GM12878 (cell line): ENCODE measurements around the gene TIMM21. TPM values are rescaled to one million over a fixed set of nuclear protein-coding genes. Genes with fewer than 3 reads are reported as not detected.

Experiments used
- ATAC-seq: fragments of 200-7000 bp; cut with Tn5 transposase; 3 replicates; pipeline ENCODE4 v1.9.1; 2020; ENCODE audit warnings: mild to moderate bottlenecking, moderate library complexity
- BruUV-seq: library from RNA; stranded (reverse); fragments of 400-500 nt; replicated peaks from 2 replicates; lab custom pipeline; 2021; lab: Mats Ljungman, UMichigan
- CTCF ChIA-PET: fragments of 300-600 bp; sonication (Branson Sonifier 250); formaldehyde crosslinking; extraction: SDS; loops from one replicate; lab custom pipeline; 2021; ENCODE audit warnings: inconsistent platforms; lab: Yijun Ruan, JAX
- POLR2A ChIA-PET: fragments of 350-600 bp; formaldehyde crosslinking; extraction: SDS; loops from one replicate; lab custom pipeline; 2021; ENCODE audit warnings: inconsistent platforms; lab: Charles Lee
- RAD21 ChIA-PET: fragments of 300-600 bp; sonication (Branson Sonifier 250); formaldehyde crosslinking; loops from one replicate; lab custom pipeline; 2023; ENCODE audit warnings: antibody characterized with exemption; ENCODE audit not compliant: unreplicated experiment; lab: Charles Lee
- SMC1A ChIA-PET: fragments of 300-600 bp; sonication (Branson Sonifier 250); formaldehyde crosslinking; loops from one replicate; lab custom pipeline; 2023; ENCODE audit not compliant: unreplicated experiment, uncharacterized antibody; lab: Charles Lee
- DNase-seq: peaks from one replicate; pipeline ENCODE4 v3.0.0-alpha.2; 2011; ENCODE audit warnings: low read depth, low spot score
- FAIRE-seq: peaks from 3 replicates; lab custom pipeline; 2011; peaks lifted over from hg19 to GRCh38; lab: Jason Lieb, UNC
- H2AFZ ChIP-seq: 2 replicates; pipeline ENCODE4 v1.6.0; 2011; ENCODE audit warnings: low read depth, low read length, control low read depth; ENCODE audit not compliant: control insufficient read depth
- H3K27ac ChIP-seq: 2 replicates; pipeline ENCODE4 v1.5.1; 2011; ENCODE audit warnings: control low read depth; ENCODE audit not compliant: control insufficient read depth, insufficient read depth
- H3K27me3 ChIP-seq, 2 experiments: replicated peaks in 1 of 2; 2 replicates each; pipeline versions ENCODE4 v1.6.0 to v1.6.1; 2011; ENCODE audit warnings: low read length in 1 of 2; ENCODE audit not compliant: control insufficient read depth in 2 of 2, insufficient read depth in 2 of 2
- H3K36me3 ChIP-seq, 2 experiments: 2 replicates each; pipeline ENCODE4 v1.5.1; 2011; ENCODE audit warnings: low read length in 1 of 2; ENCODE audit not compliant: control insufficient read depth in 2 of 2, insufficient read depth in 2 of 2
- H3K4me1 ChIP-seq: 2 replicates; pipeline ENCODE4 v1.6.1; 2011; ENCODE audit warnings: mild to moderate bottlenecking, low read length, moderate library complexity, mixed read lengths; ENCODE audit not compliant: control insufficient read depth, insufficient read depth
- H3K4me2 ChIP-seq: 2 replicates; pipeline ENCODE4 v1.6.0; 2011; ENCODE audit warnings: control low read depth; ENCODE audit not compliant: control insufficient read depth, insufficient read depth
- H3K4me3 ChIP-seq: fragments of 200-600 bp; sonication (generic); 2 replicates; pipeline ENCODE4 v1.5.1; 2016
- H3K79me2 ChIP-seq: 2 replicates; pipeline ENCODE4 v1.6.0; 2011; ENCODE audit warnings: low read length; ENCODE audit not compliant: control insufficient read depth, insufficient read depth
- H3K9ac ChIP-seq: 2 replicates; pipeline ENCODE4 v1.8.0; 2011; ENCODE audit warnings: low read length, control low read depth, mixed read lengths; ENCODE audit not compliant: control insufficient read depth, insufficient read depth
- H3K9me3 ChIP-seq: replicated peaks from 3 replicates; pipeline ENCODE4 v1.5.1; 2011; ENCODE audit warnings: mild to moderate bottlenecking, low read length; ENCODE audit not compliant: control insufficient read depth, insufficient read depth
- H4K20me1 ChIP-seq: 2 replicates; pipeline ENCODE4 v1.6.0; 2011; ENCODE audit not compliant: control insufficient read depth, insufficient read depth
- ASH2L ChIP-seq: fragments of 300-600, 200-600 bp; sonication (generic); IDR thresholded peaks from 2 replicates; pipeline ENCODE4 v1.6.1; 2017; ENCODE audit warnings: low read depth, mild to moderate bottlenecking, borderline replicate concordance
- CHD2 ChIP-seq: IDR thresholded peaks from 2 replicates; pipeline ENCODE4 v1.6.1; 2011; ENCODE audit warnings: low read depth, low read length, improper control_type of control experiment, borderline replicate concordance
- ELK1 ChIP-seq: IDR thresholded peaks from 2 replicates; pipeline ENCODE4 v1.6.1; 2012; ENCODE audit warnings: low read depth, low read length, improper control_type of control experiment
- EZH2 ChIP-seq: IDR thresholded peaks from 2 replicates; pipeline ENCODE4 v1.6.1; 2012; ENCODE audit warnings: low read depth, mild to moderate bottlenecking, control low read depth, inconsistent platforms, low read length, borderline replicate concordance; ENCODE audit not compliant: control insufficient read depth
- HDGF ChIP-seq: fragments of 450-650 bp; IDR thresholded peaks from 2 replicates; pipeline ENCODE4 v1.6.1; 2016; ENCODE audit warnings: antibody characterized with exemption
- IRF3 ChIP-seq: fragments of 450-650 bp; IDR thresholded peaks from 2 replicates; pipeline ENCODE4 v1.6.1; 2014; ENCODE audit warnings: mild to moderate bottlenecking
- IRF4 ChIP-seq: IDR thresholded peaks from 2 replicates; pipeline ENCODE4 v1.6.1; 2011; ENCODE audit warnings: low read depth, low read length
- JUNB ChIP-seq: IDR thresholded peaks from 2 replicates; pipeline ENCODE4 v1.6.1; 2016; ENCODE audit warnings: antibody characterized with exemption, mild to moderate bottlenecking
- MEF2B ChIP-seq: fragments of 450-650 bp; IDR thresholded peaks from 2 replicates; pipeline ENCODE4 v1.6.1; 2018; ENCODE audit warnings: mild to moderate bottlenecking, moderate library complexity; ENCODE audit not compliant: partially characterized antibody, poor library complexity, severe bottlenecking
- SIX5 ChIP-seq: IDR thresholded peaks from 2 replicates; pipeline ENCODE4 v1.6.1; 2011; ENCODE audit warnings: mild to moderate bottlenecking, low read depth, low read length, moderate library complexity; ENCODE audit not compliant: severe bottlenecking
- ZBTB40 ChIP-seq: fragments of 450-650 bp; IDR thresholded peaks from 2 replicates; pipeline ENCODE4 v1.6.1; 2016; ENCODE audit warnings: mild to moderate bottlenecking, moderate library complexity, borderline replicate concordance
- ZNF274 ChIP-seq: IDR thresholded peaks from one replicate; pipeline ENCODE4 v1.8.0; 2011; ENCODE audit not compliant: insufficient read length, insufficient read depth
- WGBS: methylation state at CpG from one replicate; pipeline ENCODE4 v1.1.6; 2016; ENCODE audit warnings: low lambda C conversion rate; ENCODE audit not compliant: insufficient replicate concordance, insufficient coverage; ENCODE audit errors: missing lambda C conversion rate; 5-methylcytosine and 5-hydroxymethylcytosine counted together
- in situ Hi-C: fragments of 300-500 bp; cut with MboI; formaldehyde crosslinking; loops from 9 replicates; pipeline ENCODE4 v1.14.3; 2018; ENCODE audit warnings: mixed read lengths
- intact Hi-C: fragments of 100-400 bp; cut with micrococcal nuclease; formaldehyde crosslinking; loops from one replicate; pipeline ENCODE4 v1.14.2; 2022; ENCODE audit not compliant: unreplicated experiment
- polyA plus RNA-seq, 11 experiments: library from polyadenylated mRNA; depleted of rRNA in 4 of 11; unstranded in 6 of 11; stranded (reverse) in 5 of 11; fragments of >200 nt; fragmentation: Nextera tagmentation in 4 of 11; fragmentation: Illumina TruSeq in 1 of 11; extraction: Ambion mirVana in 4 of 11; extraction: Trizol in 1 of 11; gene quantifications; 1 replicate in 1 of 11; 2 replicates in 10 of 11; pipeline versions ENCODE4 v1.2.1 to v1.2.3, GENCODE V29; 2011 to 2016; ENCODE audit warnings: inconsistent platforms in 2 of 11, missing spikeins in 2 of 11, low read depth in 1 of 11
- total RNA-seq, 4 experiments: library from RNA; depleted of rRNA in 3 of 4; stranded (reverse); fragments of >200 nt in 3 of 4; fragmentation: Illumina TruSeq in 1 of 4; extraction: Trizol in 1 of 4; gene quantifications; 2 replicates each; pipeline versions ENCODE4 v1.2.1 to v1.2.3, GENCODE V29; 2013 to 2021

TIMM21 gene
- total and polyA plus RNA-seq, 10 of the 15 experiments (the other 5 are each of a cell fraction or from before 2014, with no cell fraction given), result 39.5 to 203 (median 83.4) TPM

- Histone ChIP-seq H3K4me3 (no peak overlapping the region), H3K4me2 (no peak overlapping the region), H3K79me2 (no peaks in the 10 kb centered on the region), H3K27me3 (no peaks in the 10 kb centered on the region), H3K9me3 (no peaks in the 10 kb centered on the region), H3K9ac (no peak overlapping the region), H4K20me1 (no peaks in the 10 kb centered on the region), H3K27ac (no peak overlapping the region), H2AFZ (no peak overlapping the region), H3K36me3 (no peaks in the 10 kb centered on the region), H3K4me1 (no peaks in the 10 kb centered on the region)
- FAIRE-seq (no peak), DNase-seq (no peak), ATAC-seq (no peak)
- intact Hi-C loops, result loop anchor here (5.0 to 10.0 kb wide), 2 partner anchors 69 to 1346 kb away; no protein-coding TSS in a partner anchor
- ChIA-PET RAD21 (no interaction called here), SMC1A (interaction anchor here (0.6 kb wide), 2 partner anchors 31 to 67 kb away, joined by 3 read pairs; no protein-coding TSS in a partner anchor), POLR2A (no interaction called here), CTCF (interaction anchor here (0.9 to 2.1 kb wide), 2 partner anchors 10 to 29 kb away, joined by 5 to 6 read pairs; no protein-coding TSS in a partner anchor)
- no peak for TF ChIP-seq JUNB
- no peak for TF ChIP-seq IRF4
- no peak for TF ChIP-seq ELK1
- no peak for TF ChIP-seq IRF3
- no peak for TF ChIP-seq ZBTB40
- no peak for TF ChIP-seq HDGF
- no peak for TF ChIP-seq EZH2
- TF ChIP-seq MEF2B, result no peak
- TF ChIP-seq SIX5, result no peak
- no peak for TF ChIP-seq ZNF274
- TF ChIP-seq CHD2, result no peak
- TF ChIP-seq ASH2L, result no peak
- WGBS, result 40% methylated on average over 4 of the region's 4 CpGs
- in situ Hi-C loops, result loop anchor here (25.0 kb wide), 1 partner anchor 1349 kb away; no protein-coding TSS in a partner anchor
- no TSS peak for BruUV-seq
Measured at GRCh38 chr18:74110976-74111375, 37.3 kb upstream of the TIMM21 start.
